IMR-90 (cell line): ENCODE measurements around the gene CGB1. TPM values are rescaled to one million over a fixed set of nuclear protein-coding genes. Genes with fewer than 3 reads are reported as not detected.

ENCODE experiments used
- ATAC-seq: fragments of 200-7000 bp; cut with Tn5 transposase; 2 replicates; pipeline ENCODE4 v1.9.1; 2020; ENCODE audit warnings: low read depth, mild to moderate bottlenecking, moderate library complexity
- BruUV-seq: library from RNA; stranded (reverse); fragments of 400-500 nt; replicated peaks from 2 replicates; lab custom pipeline; 2021; lab: Mats Ljungman, UMichigan
- CTCF ChIA-PET: fragments of 300-600 bp; formaldehyde crosslinking; extraction: SDS; loops from one replicate; lab custom pipeline; 2021; ENCODE audit warnings: antibody characterized with exemption; lab: Yijun Ruan, JAX
- POLR2A ChIA-PET: fragments of 300-600 bp; sonication (Branson Sonifier 250); formaldehyde crosslinking; loops from one replicate; lab custom pipeline; 2022; ENCODE audit warnings: antibody characterized with exemption; ENCODE audit not compliant: unreplicated experiment; lab: Charles Lee
- DNase-seq: peaks from one replicate; pipeline ENCODE4 v3.0.0; 2013
- H2AFZ ChIP-seq: replicated peaks from 2 replicates; pipeline ENCODE3; 2013; ENCODE audit warnings: low read length, mild to moderate bottlenecking; ENCODE audit not compliant: poor library complexity
- H2AK5ac ChIP-seq: 2 replicates; pipeline ENCODE4 v1.6.1; 2013; ENCODE audit warnings: low read depth, low read length, inconsistent platforms
- H2AK9ac ChIP-seq: replicated peaks from 2 replicates; pipeline ENCODE3; 2013; ENCODE audit warnings: mild to moderate bottlenecking, low read depth, low read length, moderate library complexity; ENCODE audit not compliant: poor library complexity
- H2BK120ac ChIP-seq: 2 replicates; pipeline ENCODE4 v1.6.1; 2013; ENCODE audit warnings: low read depth, low read length, inconsistent platforms
- H2BK15ac ChIP-seq: 3 replicates; pipeline ENCODE4 v1.6.1; 2013; ENCODE audit warnings: low read depth, low read length, inconsistent platforms
- H2BK20ac ChIP-seq: 2 replicates; pipeline ENCODE4 v1.6.1; 2013; ENCODE audit warnings: low read depth, mild to moderate bottlenecking, inconsistent platforms, low read length, moderate library complexity
- H2BK5ac ChIP-seq: 2 replicates; pipeline ENCODE4 v1.6.1; 2013; ENCODE audit warnings: mild to moderate bottlenecking, low read depth, low read length, inconsistent platforms; ENCODE audit not compliant: poor library complexity, severe bottlenecking
- H3K14ac ChIP-seq: replicated peaks from 2 replicates; pipeline ENCODE4 v1.6.1; 2013; ENCODE audit warnings: low read depth, low read length, inconsistent platforms
- H3K18ac ChIP-seq: 2 replicates; pipeline ENCODE4 v1.6.1; 2013; ENCODE audit warnings: low read depth, low read length, control low read depth
- H3K23ac ChIP-seq: 2 replicates; pipeline ENCODE4 v1.6.1; 2013; ENCODE audit warnings: low read depth, low read length, inconsistent platforms
- H3K27ac ChIP-seq: 2 replicates; pipeline ENCODE4 v1.5.1; 2013; ENCODE audit warnings: mild to moderate bottlenecking, control low read depth, low read length; ENCODE audit not compliant: insufficient read depth
- H3K27me3 ChIP-seq: 2 replicates; pipeline ENCODE4 v1.6.1; 2013; ENCODE audit warnings: low read length; ENCODE audit not compliant: control insufficient read depth, insufficient read depth
- H3K36me3 ChIP-seq: 2 replicates; pipeline ENCODE4 v1.6.1; 2013; ENCODE audit warnings: low read length, mixed read lengths; ENCODE audit not compliant: control insufficient read depth, insufficient read depth
- H3K4ac ChIP-seq: 2 replicates; pipeline ENCODE4 v1.6.1; 2013; ENCODE audit warnings: low read depth, low read length, inconsistent platforms
- H3K4me1 ChIP-seq: 2 replicates; pipeline ENCODE4 v1.6.1; 2013; ENCODE audit warnings: low read length, mixed read lengths; ENCODE audit not compliant: control insufficient read depth, insufficient read depth
- H3K4me2 ChIP-seq: 2 replicates; pipeline ENCODE4 v1.6.1; 2013; ENCODE audit warnings: low read depth, mild to moderate bottlenecking, control low read depth, low read length, moderate library complexity
- H3K4me3 ChIP-seq: 2 replicates; pipeline ENCODE4 v1.5.1; 2013; ENCODE audit warnings: low read depth, mild to moderate bottlenecking, control low read depth, low read length, moderate library complexity; ENCODE audit not compliant: insufficient read depth
- H3K56ac ChIP-seq: 2 replicates; pipeline ENCODE4 v1.6.1; 2013; ENCODE audit warnings: low read length, inconsistent platforms; ENCODE audit not compliant: insufficient read depth; ENCODE audit errors: extremely low read depth
- H3K79me1 ChIP-seq, 2 experiments: 2 replicates each; pipeline ENCODE4 v1.6.1; 2013; ENCODE audit warnings: low read length in 2 of 2, inconsistent platforms in 1 of 2, low read depth in 1 of 2
- H3K9ac ChIP-seq: 2 replicates; pipeline ENCODE4 v1.6.1; 2013; ENCODE audit warnings: low read depth, low read length, control low read depth
- H3K9me1 ChIP-seq: 2 replicates; pipeline ENCODE4 v1.6.1; 2013; ENCODE audit warnings: low read length, inconsistent platforms; ENCODE audit not compliant: insufficient read depth
- H3K9me3 ChIP-seq: 2 replicates; pipeline ENCODE4 v1.6.1; 2013; ENCODE audit warnings: low read length; ENCODE audit not compliant: control insufficient read depth, insufficient read depth
- H4K20me1 ChIP-seq: 2 replicates; pipeline ENCODE4 v1.6.1; 2013; ENCODE audit warnings: low read length, inconsistent platforms; ENCODE audit not compliant: insufficient read depth
- H4K5ac ChIP-seq: 2 replicates; pipeline ENCODE4 v1.6.1; 2013; ENCODE audit warnings: mild to moderate bottlenecking, low read depth, low read length, control low read depth
- H4K8ac ChIP-seq, 2 experiments: 2 replicates each; pipeline ENCODE4 v1.6.1; 2013; ENCODE audit warnings: low read depth in 2 of 2, low read length in 2 of 2, control low read depth in 1 of 2, inconsistent platforms in 1 of 2
- H4K91ac ChIP-seq: 2 replicates; pipeline ENCODE4 v1.6.1; 2013; ENCODE audit warnings: low read depth, low read length, inconsistent platforms; ENCODE audit not compliant: insufficient read depth
- BHLHE40 ChIP-seq: fragments of 150-350 bp; IDR thresholded peaks from 2 replicates; pipeline ENCODE4 v1.6.1; 2016; ENCODE audit warnings: mild to moderate bottlenecking, low read depth, low read length
- CEBPB ChIP-seq: IDR thresholded peaks from 2 replicates; pipeline ENCODE4 v1.6.1; 2012; ENCODE audit warnings: low read depth, low read length, improper control_type of control experiment
- CHD1 ChIP-seq: IDR thresholded peaks from 2 replicates; pipeline ENCODE4 v1.6.1; 2012; ENCODE audit warnings: low read depth, low read length, improper control_type of control experiment
- FOS ChIP-seq: fragments of 150-350 bp; IDR thresholded peaks from 2 replicates; pipeline ENCODE4 v1.6.1; 2016; ENCODE audit warnings: low read depth, low read length
- MAFK ChIP-seq: IDR thresholded peaks from 2 replicates; pipeline ENCODE4 v1.6.1; 2012; ENCODE audit warnings: low read depth, low read length, improper control_type of control experiment
- MXI1 ChIP-seq: IDR thresholded peaks from 2 replicates; pipeline ENCODE4 v1.6.1; 2012; ENCODE audit warnings: low read depth, mild to moderate bottlenecking, low read length, moderate library complexity, borderline replicate concordance
- NFE2L2 ChIP-seq: fragments of 150-350 bp; IDR thresholded peaks from 2 replicates; pipeline ENCODE4 v1.6.1; 2016; ENCODE audit warnings: low read depth, mild to moderate bottlenecking, low read length
- POLR2A ChIP-seq: IDR thresholded peaks from 2 replicates; pipeline ENCODE4 v1.6.1; 2012; ENCODE audit warnings: mild to moderate bottlenecking, low read depth, low read length
- RAD21 ChIP-seq: IDR thresholded peaks from 2 replicates; pipeline ENCODE4 v1.6.1; 2012; ENCODE audit warnings: low read length, improper control_type of control experiment
- RFX5 ChIP-seq: IDR thresholded peaks from 2 replicates; pipeline ENCODE4 v1.8.0; 2012; ENCODE audit warnings: low read depth, mild to moderate bottlenecking, low read length, moderate library complexity
- SMC3 ChIP-seq: fragments of 150-350 bp; IDR thresholded peaks from 2 replicates; pipeline ENCODE4 v1.6.1; 2016; ENCODE audit warnings: low read depth, mild to moderate bottlenecking, antibody characterized with exemption, low read length, moderate library complexity
- WGBS, 2 experiments: methylation state at CpG; one replicate each; pipeline versions ENCODE4 v1.1.5 to v1.1.7; 2013; ENCODE audit warnings: missing lambda C conversion rate in 2 of 2; ENCODE audit not compliant: insufficient read length in 1 of 2; ENCODE audit errors: extremely low coverage in 2 of 2; 5-methylcytosine and 5-hydroxymethylcytosine counted together
- dilution Hi-C: fragments of 300-500 bp; cut with HindIII; formaldehyde crosslinking; loops from one replicate; pipeline ENCODE4 v1.14.3; 2018; ENCODE audit warnings: low sequenced_read_pairs; ENCODE audit not compliant: unreplicated experiment
- in situ Hi-C: fragments of 300-500 bp; cut with MboI; formaldehyde crosslinking; loops from 3 replicates; pipeline ENCODE4 v1.14.3; 2019; ENCODE audit warnings: low sequenced_read_pairs, inconsistent platforms, mixed read lengths
- intact Hi-C: fragments of 100-400 bp; cut with micrococcal nuclease; formaldehyde crosslinking; loops from 2 replicates; pipeline ENCODE4 v1.10.0; 2022
- polyA plus RNA-seq, 3 experiments: library from polyadenylated mRNA; depleted of rRNA; stranded (reverse); fragments of >200 nt; gene quantifications; 2 replicates each; pipeline ENCODE4 v1.2.3, GENCODE V29; 2012; ENCODE audit warnings: low replicate concordance in 1 of 3
- total RNA-seq: library from RNA; depleted of rRNA; stranded (reverse); fragments of >200 nt; gene quantifications from 2 replicates; pipeline ENCODE4 v1.2.3, GENCODE V29; 2012
- TF ChIP-seq, protein P1 (sequence below): fragments of 150-350 bp; IDR thresholded peaks from 2 replicates; pipeline ENCODE4 v1.6.1; 2016; ENCODE audit warnings: low read depth, mild to moderate bottlenecking, low read length, moderate library complexity, borderline replicate concordance
- TF ChIP-seq, protein P2 (sequence below): fragments of 150-350 bp; IDR thresholded peaks from 2 replicates; pipeline ENCODE4 v1.6.1; 2017; ENCODE audit warnings: mild to moderate bottlenecking, antibody characterized with exemption, low read length, low read depth
- TF ChIP-seq, protein P3 (sequence below): conservative IDR thresholded peaks from 2 replicates; pipeline ENCODE4 v1.5.1; 2012; ENCODE audit warnings: mild to moderate bottlenecking, low read depth, low read length, improper control_type of control experiment

The CGB1 gene
- total and polyA plus RNA-seq, 2 of the 4 experiments (the other 2 are of a cell fraction): not detected

DNA sequence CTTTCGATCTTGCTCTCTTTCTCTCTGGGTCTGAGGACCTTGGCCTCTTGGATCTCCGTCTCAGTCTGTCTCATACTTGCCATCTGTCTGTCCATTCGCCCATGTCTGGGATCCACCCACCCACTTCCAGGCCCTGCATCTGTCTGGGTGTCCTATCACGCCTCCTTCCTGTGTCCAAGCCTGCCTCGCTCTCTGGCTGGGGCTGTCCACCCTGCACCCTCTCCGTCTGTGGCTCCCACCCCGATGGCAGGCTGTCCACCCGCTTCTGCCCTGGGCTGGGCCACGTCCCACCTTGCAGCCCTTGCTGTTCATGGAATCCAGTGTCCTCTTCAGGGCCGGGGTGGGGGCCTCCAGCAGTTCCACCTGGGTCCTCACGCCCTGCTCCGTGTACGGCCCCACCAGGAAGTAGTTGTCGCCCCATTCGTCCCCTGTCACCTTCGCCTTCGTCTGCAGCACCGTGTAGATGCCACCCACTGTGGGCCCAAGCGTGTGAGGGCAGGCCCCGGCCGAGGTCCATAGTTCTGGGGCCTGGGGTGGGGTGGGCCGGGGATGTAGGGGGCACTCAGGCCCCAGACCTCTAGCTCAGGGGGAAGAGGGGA is 45.6 kb downstream of the CGB1 start (continued):
- TF ChIP-seq FOS: no peak

DNA sequence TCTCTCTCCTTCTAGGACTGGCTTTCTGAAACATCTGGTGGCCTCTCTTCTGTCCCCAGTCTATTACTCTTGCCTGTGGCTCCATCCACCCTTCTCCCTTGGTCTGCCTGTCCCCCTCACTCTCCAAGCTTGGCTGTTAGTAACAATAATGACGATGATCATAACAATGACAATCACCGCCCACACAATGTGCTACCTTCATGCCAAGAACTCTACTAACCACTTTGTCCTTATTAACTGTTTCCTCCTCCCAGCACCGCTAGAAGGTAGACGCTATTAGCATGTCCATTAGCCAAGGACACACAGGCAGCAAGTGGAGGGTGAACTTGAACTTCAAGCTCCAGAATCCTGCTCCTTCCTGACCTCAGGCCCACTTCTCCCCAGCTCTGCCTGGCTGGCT is 46.3 kb downstream of the CGB1 start:
- no peak overlapping the region for H2AFZ ChIP-seq
- peak overlapping the region; percentile 13; the same call in 1 of the 2 replicates for H2AK5ac ChIP-seq
- H2BK15ac ChIP-seq: no peak overlapping the region
- no peak overlapping the region for H2BK120ac ChIP-seq
- in situ Hi-C loops (no loop called here), dilution Hi-C loops (no loop called here), intact Hi-C loops (loop anchor here (5.0 to 10.0 kb wide), 3 partner anchors 67 to 214 kb away; partner anchors contain the start of genes CGB7 and KCNA7)
- H2BK20ac ChIP-seq: no peak overlapping the region
- TF ChIP-seq, protein P1, sequence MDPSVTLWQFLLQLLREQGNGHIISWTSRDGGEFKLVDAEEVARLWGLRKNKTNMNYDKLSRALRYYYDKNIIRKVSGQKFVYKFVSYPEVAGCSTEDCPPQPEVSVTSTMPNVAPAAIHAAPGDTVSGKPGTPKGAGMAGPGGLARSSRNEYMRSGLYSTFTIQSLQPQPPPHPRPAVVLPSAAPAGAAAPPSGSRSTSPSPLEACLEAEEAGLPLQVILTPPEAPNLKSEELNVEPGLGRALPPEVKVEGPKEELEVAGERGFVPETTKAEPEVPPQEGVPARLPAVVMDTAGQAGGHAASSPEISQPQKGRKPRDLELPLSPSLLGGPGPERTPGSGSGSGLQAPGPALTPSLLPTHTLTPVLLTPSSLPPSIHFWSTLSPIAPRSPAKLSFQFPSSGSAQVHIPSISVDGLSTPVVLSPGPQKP: no peak
- TF ChIP-seq, protein P2, sequence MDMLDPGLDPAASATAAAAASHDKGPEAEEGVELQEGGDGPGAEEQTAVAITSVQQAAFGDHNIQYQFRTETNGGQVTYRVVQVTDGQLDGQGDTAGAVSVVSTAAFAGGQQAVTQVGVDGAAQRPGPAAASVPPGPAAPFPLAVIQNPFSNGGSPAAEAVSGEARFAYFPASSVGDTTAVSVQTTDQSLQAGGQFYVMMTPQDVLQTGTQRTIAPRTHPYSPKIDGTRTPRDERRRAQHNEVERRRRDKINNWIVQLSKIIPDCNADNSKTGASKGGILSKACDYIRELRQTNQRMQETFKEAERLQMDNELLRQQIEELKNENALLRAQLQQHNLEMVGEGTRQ: no peak
- TF ChIP-seq MAFK: no peak
- no peak for TF ChIP-seq MXI1
- TF ChIP-seq NFE2L2: no peak
- no peak for TF ChIP-seq RFX5
- no peak for TF ChIP-seq RAD21
- TF ChIP-seq BHLHE40: no peak
- TF ChIP-seq CEBPB: no peak
- TF ChIP-seq CHD1: no peak
- TF ChIP-seq POLR2A: no peak
- TF ChIP-seq, protein P3, sequence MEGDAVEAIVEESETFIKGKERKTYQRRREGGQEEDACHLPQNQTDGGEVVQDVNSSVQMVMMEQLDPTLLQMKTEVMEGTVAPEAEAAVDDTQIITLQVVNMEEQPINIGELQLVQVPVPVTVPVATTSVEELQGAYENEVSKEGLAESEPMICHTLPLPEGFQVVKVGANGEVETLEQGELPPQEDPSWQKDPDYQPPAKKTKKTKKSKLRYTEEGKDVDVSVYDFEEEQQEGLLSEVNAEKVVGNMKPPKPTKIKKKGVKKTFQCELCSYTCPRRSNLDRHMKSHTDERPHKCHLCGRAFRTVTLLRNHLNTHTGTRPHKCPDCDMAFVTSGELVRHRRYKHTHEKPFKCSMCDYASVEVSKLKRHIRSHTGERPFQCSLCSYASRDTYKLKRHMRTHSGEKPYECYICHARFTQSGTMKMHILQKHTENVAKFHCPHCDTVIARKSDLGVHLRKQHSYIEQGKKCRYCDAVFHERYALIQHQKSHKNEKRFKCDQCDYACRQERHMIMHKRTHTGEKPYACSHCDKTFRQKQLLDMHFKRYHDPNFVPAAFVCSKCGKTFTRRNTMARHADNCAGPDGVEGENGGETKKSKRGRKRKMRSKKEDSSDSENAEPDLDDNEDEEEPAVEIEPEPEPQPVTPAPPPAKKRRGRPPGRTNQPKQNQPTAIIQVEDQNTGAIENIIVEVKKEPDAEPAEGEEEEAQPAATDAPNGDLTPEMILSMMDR: no peak
- TF ChIP-seq SMC3: no peak
- TF ChIP-seq FOS: no peak
- H4K5ac ChIP-seq: no peak overlapping the region
- no peaks in the 10 kb centered on the region for H3K9me3 ChIP-seq
- CTCF ChIA-PET: interaction anchor here (1.0 kb wide), 1 partner anchor 9 kb away, joined by 4 read pairs; no protein-coding TSS in a partner anchor
- H3K4ac ChIP-seq: no peak overlapping the region
- no peak overlapping the region for H4K91ac ChIP-seq
- H2BK5ac ChIP-seq: no peak overlapping the region
- no peak overlapping the region for H3K18ac ChIP-seq
- BruUV-seq: no TSS peak
- H2AK9ac ChIP-seq: no peak overlapping the region
- H3K9me1 ChIP-seq: peaks cover 7% of the 10 kb centered on the region; the same call in 1 of the 2 replicates
- ATAC-seq: no peak
- H3K36me3 ChIP-seq: peaks cover 36% of the 10 kb centered on the region
- H3K4me1 ChIP-seq: peaks cover 12% of the 10 kb centered on the region
- no peak for DNase-seq
- H3K23ac ChIP-seq: no peak overlapping the region
- POLR2A ChIA-PET: no interaction called here
- H3K79me1 ChIP-seq: peaks cover 21 to 78% of the 10 kb centered on the region in 2 experiments
- no peak overlapping the region for H3K9ac ChIP-seq
- no peak overlapping the region for H4K8ac ChIP-seq
- no peak overlapping the region for H3K4me3 ChIP-seq
- no peaks in the 10 kb centered on the region for H3K27me3 ChIP-seq
- no peak overlapping the region for H3K14ac ChIP-seq
- peaks cover 28% of the 10 kb centered on the region for H4K20me1 ChIP-seq
- no peak overlapping the region for H3K4me2 ChIP-seq
- H3K27ac ChIP-seq: no peak overlapping the region
- WGBS, 2 experiments: 51% methylated on average over 2 of the region's 4 CpGs; no CpG with 5 or more reads in 1 of the 2 experiments
- H3K56ac ChIP-seq: no peak overlapping the region
